Astrocyte of the spinal cord (primary cell): ENCODE data around the gene XIRP2.
A peak's percentile ranks its signal among the peaks of the same experiment; 100 is the strongest.

Source experiments
- DNase-seq: peaks from one replicate; pipeline ENCODE4 v3.0.0; 2011; ENCODE audit warnings: low read depth, low spot score
- H3K4me3 ChIP-seq: 2 replicates; pipeline ENCODE4 v1.5.1; 2011; ENCODE audit warnings: low read depth, mild to moderate bottlenecking, low read length, moderate library complexity
- CTCF ChIP-seq: IDR thresholded peaks from 2 replicates; pipeline ENCODE4 v1.5.1; 2012; ENCODE audit warnings: low read depth, mild to moderate bottlenecking, low read length, inconsistent platforms
- in situ Hi-C: cut with HindIII; loops from 2 replicates; pipeline ENCODE4 v1.10.0; 2017; ENCODE audit warnings: low sequenced_read_pairs

Gene XIRP2

DNA sequence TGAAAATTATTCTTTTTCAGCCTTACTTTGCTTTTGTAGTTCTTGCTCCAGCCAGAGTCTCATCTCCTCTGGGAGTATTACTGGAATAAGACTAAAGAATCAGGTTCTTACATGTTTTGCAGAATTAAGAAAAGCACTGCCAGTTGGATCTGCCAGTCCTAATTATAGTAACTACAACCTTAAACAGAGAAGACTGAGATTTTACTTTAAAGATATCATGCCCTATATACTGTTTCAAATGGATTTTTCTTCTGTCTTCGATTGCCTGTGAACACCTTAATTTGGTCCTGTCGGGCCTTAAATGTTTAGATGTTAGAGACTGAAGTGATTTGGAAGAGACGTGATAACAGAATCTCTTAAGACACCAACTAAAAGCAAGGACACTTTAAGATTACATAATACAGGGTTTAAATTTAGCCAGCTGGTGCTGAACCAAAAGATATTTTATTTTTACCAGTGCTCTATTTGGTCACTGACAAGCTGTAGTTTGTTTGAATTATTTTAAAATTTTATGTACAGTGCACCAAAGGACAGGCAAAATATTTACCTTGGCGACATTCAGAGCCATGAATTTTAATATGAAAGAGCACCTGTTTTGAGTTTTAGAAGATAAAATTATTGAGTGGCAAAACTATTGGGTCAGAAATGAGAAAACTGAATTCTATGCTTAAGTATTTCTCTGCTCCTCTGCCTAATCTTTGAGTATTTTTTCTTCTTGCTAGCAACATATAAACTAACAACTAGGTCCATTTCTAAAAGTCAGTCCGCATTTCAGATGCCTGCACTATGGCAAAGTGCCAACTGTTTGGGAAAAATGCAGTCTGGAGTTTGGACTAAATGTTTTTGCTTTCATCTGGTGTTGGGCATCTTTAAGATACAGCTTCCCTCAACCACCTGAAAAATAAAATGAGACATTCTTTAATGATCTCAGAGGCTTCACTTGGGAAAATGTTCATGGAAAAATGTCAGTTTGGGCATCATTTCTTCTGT is 300.0 kb downstream of the XIRP2 start:
- TF ChIP-seq CTCF = no peak
- DNase-seq = no peak
- in situ Hi-C loops = no loop called here
- H3K4me3 ChIP-seq = no peak overlapping the region

GRCh38 chr2:167190053-167190452 is 301.8 kb downstream of the XIRP2 start:
- in situ Hi-C loops = no loop called here
- no peak overlapping the region for H3K4me3 ChIP-seq
- peak; percentile 89 for DNase-seq
- no peak for TF ChIP-seq CTCF

DNA sequence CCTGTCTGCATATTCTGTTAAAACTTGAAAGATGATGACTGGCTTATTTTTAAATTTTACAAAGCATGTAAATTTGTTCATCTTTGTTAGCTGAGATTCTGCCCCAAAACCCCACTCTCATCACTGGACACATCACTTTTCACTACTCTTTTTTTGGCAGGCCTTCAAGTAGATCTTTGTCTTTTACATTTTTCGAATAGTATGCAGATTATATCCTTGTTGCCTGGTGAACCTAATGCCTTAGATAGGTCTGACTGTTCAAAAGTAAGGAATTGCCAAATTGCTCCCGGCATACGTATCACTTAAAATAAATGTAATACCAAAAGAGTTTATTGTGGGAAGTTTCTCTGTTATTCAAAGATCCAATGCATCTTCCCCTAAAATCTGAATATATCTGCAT is 303.3 kb downstream of the XIRP2 start:
- no peak for TF ChIP-seq CTCF
- no peak overlapping the region for H3K4me3 ChIP-seq
- in situ Hi-C loops = no loop called here
- DNase-seq = no peak

GRCh38 chr2:167192833-167193232 is 304.6 kb downstream of the XIRP2 start:
- TF ChIP-seq CTCF = no peak
- in situ Hi-C loops = no loop called here
- H3K4me3 ChIP-seq = no peak overlapping the region
- DNase-seq = peak; percentile 84

- peak; percentile 83 for DNase-seq
- TF ChIP-seq CTCF = no peak
- H3K4me3 ChIP-seq = no peak overlapping the region
- in situ Hi-C loops = no loop called here
Measured at GRCh38 chr2:167196461-167197252, 308.4 kb downstream of the XIRP2 start.

GRCh38 chr2:167198009-167198408 is 309.7 kb downstream of the XIRP2 start:
- no peak for TF ChIP-seq CTCF
- DNase-seq = no peak
- in situ Hi-C loops = no loop called here
- no peak overlapping the region for H3K4me3 ChIP-seq
